GM04503 (cell line): ENCODE data around the gene RERE.
"Not testable (repeated sequence)": the region's sequence is repeated elsewhere in the genome, so short reads cannot be mapped to it uniquely, and the experiment has no call there.

Source experiments
- DNase-seq: peaks from one replicate; pipeline ENCODE4 v3.0.0-alpha.2; 2012; ENCODE audit warnings: low read depth

Gene RERE

GRCh38 chr1:8602471-8603219 is 214.8 kb downstream of the RERE start:
- no peak for DNase-seq

GRCh38 chr1:8600336-8600735 is 217.1 kb downstream of the RERE start:
- no peak for DNase-seq

- DNase-seq, result no peak
Observed at GRCh38 chr1:8599646-8600212, 217.7 kb downstream of the RERE start.

GRCh38 chr1:8598783-8599182 is 218.7 kb downstream of the RERE start:
- DNase-seq, result no peak

GRCh38 chr1:8598060-8598724 is 219.2 kb downstream of the RERE start:
- DNase-seq, result no peak

- DNase-seq, result no peak
Observed at GRCh38 chr1:8597455-8597854, 220.0 kb downstream of the RERE start.

- no peak for DNase-seq
Observed at GRCh38 chr1:8595941-8596340, 221.5 kb downstream of the RERE start.

- DNase-seq, result no peak
Observed at GRCh38 chr1:8595332-8595731, 222.1 kb downstream of the RERE start.

GRCh38 chr1:8593292-8593691 is 224.1 kb downstream of the RERE start:
- not testable (repeated sequence) for DNase-seq

GRCh38 chr1:8591569-8591968 is 225.9 kb downstream of the RERE start:
- no peak for DNase-seq

GRCh38 chr1:8590721-8591351 is 226.6 kb downstream of the RERE start:
- DNase-seq, result no peak

GRCh38 chr1:8589571-8589970 is 227.9 kb downstream of the RERE start:
- no peak for DNase-seq

GRCh38 chr1:8587784-8588183 is 229.7 kb downstream of the RERE start:
- no peak for DNase-seq

GRCh38 chr1:8586438-8586837 is 231.0 kb downstream of the RERE start:
- DNase-seq, result no peak

GRCh38 chr1:8584316-8584715 is 233.1 kb downstream of the RERE start:
- no peak for DNase-seq

GRCh38 chr1:8583031-8583430 is 234.4 kb downstream of the RERE start:
- DNase-seq, result no peak

GRCh38 chr1:8580566-8580965 is 236.9 kb downstream of the RERE start:
- no peak for DNase-seq

GRCh38 chr1:8578936-8579335 is 238.5 kb downstream of the RERE start:
- no peak for DNase-seq

- DNase-seq, result no peak
Observed at GRCh38 chr1:8578132-8578877, 239.1 kb downstream of the RERE start.

GRCh38 chr1:8574985-8575384 is 242.5 kb downstream of the RERE start:
- no peak for DNase-seq

GRCh38 chr1:8572106-8572505 is 245.3 kb downstream of the RERE start:
- DNase-seq, result no peak
